Stimulated activated CD4-positive, alpha-beta T cell treated with anti-CD3 and anti-CD28 coated beads, Interleukin-12 subunit alpha, Interleukin-12 subunit beta, amount 100 ng/mL, for 48 hours (primary cell): ENCODE data around the gene ANKRD55.
A peak's percentile ranks its signal among the peaks of the same experiment; 100 is the strongest.
"Not testable (repeated sequence)": the region's sequence is repeated elsewhere in the genome, so short reads cannot be mapped to it uniquely, and the experiment has no call there.

Experiments
- DNase-seq, 3 donors: peaks; one replicate each; pipeline ENCODE4 v3.0.0-alpha.2; 2020; ENCODE audit warnings: low read depth in 2 of 3, low spot score in 1 of 3

Gene ANKRD55

DNA sequence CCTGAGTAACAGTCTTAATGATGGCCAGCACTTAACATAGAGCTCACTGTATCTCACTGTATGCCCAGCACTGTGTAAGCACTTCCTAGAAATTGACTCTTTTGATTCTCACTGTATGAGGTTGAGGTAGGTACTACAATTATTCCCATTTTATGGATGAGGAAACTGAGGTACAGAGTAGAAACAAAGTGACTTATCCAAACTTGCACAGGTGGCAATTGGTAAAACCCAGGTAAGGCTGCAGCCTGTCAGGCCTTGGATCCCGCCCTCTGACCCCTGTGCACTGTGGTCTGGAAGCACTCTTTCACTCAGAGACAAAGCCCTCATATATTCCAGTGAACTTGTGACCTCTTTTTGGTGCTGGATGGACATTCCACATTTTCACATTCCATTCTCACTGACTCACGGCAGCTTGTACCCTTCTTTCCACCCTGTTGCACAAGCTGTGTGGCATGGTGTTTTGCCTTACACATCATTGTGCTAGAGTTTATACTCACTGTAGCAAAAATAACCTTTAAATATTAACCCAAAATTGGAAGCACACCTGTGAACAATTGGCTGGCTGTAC, 21.7 kb downstream of the ANKRD55 start:
- no peak for DNase-seq

DNA sequence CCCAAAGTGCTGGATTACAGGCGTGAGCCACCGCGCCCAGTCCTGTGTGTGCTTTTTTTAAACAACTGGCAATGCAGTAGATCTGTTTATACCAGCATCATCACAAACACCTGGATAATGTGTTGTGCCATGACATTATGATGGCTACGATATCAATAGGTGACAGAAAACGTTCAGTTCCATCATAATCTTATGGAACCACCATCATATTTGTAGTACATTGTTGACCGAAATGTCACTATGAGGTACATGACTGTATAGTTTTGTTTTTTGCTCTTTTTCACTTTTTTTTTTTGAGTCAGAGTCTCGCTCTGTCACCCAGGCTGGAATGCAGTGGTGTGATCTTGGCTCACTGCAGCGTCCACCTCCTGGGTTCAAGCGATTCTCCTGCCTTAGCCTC, 24.4 kb downstream of the ANKRD55 start:
- no peak for DNase-seq

DNA sequence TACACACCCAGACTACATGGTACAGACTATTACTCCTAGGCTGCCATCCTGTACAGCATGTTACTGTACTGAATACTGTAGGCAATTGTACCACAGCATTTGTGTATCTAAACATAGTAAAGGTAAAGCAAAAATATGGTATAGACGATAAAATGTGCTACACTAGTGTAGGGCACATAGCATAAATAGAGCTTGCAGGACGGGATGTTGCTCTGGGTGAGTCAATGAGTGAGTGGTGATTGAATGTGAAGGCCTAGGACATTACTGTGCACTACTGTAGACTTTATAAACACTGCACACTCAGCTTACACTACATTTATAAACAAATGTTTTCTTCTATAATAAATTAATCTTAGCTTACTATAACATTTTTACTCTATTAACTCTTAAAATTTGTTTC, 25.6 kb downstream of the ANKRD55 start:
- DNase-seq, result no peak

DNA sequence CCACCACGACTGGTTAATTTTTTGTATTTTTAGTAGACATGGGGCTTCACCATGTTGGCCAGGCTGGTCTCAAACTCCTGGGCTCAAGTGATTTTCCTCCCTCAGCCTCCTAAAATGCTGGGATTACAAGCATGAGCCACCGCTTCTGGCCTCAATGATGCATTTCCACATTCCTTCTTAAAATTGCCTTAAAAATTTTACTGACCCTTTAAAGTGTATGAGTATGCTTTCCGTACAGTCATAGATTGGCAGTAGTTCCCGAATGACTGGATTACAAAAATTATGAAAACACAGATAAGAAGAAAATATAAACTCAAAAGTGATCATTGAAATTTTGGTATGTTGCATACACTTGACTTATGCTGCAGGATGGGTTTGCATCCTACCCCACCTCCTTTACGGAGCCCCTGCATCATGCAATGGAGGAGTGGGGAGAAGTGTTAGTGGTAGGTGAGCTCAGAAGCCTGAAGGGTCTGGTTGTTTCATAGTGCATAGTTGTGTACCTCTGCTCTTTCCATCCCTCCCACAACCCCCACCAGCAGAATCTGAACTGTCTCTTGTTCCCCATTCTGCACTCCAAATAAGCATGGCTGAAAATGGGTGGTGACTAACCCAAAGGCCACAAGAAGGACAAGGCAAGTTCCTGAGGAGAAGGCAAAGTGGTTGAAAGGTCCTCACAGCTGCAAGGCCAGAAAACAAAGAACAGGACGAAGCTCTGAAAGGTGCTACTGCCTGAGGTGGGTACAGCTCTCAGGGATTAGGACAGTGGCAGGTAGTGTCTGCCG, 26.8 kb downstream of the ANKRD55 start:
- no peak for DNase-seq

DNA sequence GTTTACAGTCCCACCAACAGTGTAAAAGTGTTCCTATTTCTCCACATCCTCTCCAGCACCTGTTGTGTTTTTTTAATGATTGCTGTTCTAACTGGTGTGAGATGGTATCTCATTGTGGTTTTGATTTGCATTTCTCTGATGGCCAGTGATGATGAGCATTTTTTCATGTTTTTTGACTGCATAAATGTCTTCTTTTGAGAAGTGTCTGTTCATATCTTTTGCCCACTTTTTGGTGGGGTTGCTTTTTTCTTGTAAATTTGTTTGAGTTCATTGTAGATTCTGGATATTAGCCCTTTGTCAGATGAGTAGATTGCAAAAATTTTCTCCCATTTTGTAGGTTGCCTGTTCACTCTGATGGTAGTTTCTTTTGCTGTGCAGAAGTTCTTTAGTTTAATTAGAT, 29.2 kb downstream of the ANKRD55 start:
- not testable (repeated sequence) for DNase-seq

DNA sequence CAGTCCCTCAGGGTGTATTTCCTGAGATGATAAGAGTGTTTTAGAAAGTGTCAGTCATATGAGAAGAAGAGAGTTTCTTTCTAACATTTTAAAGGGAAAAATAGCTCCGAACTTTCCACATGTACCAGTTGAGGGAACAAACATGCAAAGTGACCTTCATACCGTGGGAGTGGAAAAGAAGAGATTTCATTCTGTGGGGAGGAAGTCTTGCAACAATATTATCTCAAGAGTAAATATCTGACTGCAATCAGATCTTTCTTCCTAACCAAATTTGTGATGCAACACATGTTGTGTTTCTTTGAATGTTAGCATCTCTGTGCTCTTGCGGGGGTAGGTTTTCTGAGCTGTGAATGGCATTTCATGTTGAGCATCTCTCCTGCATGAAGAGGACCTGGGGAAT, 30.6 kb downstream of the ANKRD55 start:
- no peak for DNase-seq

DNA sequence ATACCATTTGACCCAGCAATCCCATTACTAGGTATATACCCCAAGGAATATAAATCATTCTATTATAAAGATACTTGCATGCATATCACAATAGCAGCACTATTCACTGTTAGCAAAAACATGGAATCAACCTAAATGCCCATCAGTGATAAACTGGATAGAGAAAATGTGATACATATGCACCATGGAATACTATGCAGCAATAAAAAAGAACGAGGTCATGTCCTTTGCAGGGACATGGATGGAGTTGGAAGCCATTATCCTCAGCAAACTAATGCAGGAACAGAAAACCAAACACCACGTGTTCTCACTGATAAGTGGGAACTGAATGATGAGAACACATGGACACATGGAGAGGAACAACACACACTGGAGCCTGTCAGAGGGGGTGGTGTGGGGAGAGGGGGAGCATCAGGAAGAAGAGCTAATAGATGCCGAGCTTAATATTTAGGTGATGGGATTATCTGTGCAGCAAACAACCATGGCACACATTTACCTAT, 31.3 kb downstream of the ANKRD55 start:
- not testable (repeated sequence) for DNase-seq

DNA sequence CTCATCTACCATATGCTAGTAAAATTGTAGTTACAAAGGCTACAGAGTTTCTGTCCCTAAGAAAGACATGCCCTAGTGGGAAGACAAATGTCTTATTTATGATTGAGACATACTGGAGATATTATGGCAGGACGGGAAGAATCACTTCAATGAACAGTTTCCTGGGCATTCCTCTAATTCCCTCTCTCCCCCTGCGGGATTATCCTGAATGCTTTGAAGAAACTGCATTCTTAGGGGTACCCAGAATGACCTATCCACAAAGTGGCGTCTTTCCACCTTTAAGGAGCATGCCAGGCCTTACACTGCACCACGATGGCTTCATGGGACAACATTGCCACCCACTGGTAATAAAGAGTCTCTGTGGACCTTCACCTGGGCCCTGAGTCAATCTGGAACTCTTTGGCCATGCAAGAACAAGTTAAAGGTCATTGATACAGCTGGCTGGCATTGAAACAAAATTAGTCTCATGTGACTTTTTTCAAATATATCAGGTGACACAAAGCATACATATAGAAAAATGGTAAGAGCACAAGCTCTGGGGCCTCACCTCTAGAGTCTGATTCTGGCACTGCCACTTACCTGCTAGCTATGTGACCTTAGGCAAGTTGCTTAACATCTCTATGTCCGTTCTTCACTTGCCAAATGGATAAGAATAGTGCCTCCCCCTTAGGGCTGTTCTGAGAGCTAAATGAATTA, 32.0 kb downstream of the ANKRD55 start:
- DNase-seq, result peak; percentile 38 to 52 (median 50)

DNA sequence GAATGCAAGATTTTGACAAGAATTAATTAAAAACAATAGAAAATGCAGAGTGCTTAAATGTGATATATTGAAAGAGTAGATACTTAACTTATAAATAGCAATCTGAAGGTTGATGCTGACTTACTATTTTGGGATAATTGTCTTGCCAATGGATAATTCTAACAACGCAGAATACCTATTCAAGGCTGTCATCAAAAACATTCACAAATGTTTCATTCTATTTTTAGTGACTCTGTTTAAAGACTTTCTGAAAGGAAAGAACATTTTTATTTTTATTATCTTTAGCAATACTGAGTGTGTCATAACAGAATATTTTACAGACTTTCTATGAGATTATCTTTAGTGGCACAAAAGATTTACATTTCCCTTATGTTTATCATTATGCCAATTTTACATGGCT, 38.1 kb downstream of the ANKRD55 start:
- DNase-seq, result no peak

DNA sequence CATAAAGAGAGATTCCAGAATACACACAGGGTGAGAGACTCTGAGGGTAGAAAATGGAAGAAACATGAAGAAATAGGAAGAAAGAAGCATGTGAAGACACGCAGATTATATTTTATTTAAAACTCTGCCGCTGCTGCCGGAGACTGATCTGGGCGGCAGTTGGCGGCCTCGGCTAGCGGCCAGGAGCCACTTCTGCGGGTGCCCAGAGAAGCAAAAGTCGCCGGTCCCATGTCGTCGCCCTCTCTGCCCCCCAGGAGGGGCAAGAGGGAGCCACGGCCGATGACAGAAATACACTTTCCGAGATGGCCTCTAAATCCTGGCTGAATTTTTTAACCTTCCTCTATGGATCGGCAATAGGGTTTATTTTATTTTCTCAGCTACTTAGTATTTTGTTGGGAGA, 40.9 kb downstream of the ANKRD55 start:
- no peak for DNase-seq

DNA sequence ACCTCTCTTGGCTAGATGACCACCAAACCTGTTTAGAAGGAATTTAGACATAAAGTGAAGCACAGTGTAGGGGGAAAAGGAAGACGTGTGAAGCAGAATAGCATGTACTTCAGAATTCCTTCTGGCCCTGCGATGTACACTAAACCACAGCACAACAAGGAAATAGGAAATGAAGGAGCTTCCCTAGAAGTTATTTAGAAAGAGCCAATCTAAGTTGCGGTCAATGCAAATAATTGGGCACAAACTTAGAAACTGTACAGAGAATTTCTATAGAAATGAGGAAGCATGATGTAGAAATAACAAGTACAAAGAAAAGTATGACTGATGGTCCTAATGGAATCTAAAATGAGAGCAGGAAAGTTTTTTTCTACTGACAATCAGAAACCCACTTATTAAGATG, 41.5 kb downstream of the ANKRD55 start:
- DNase-seq, result no peak

DNA sequence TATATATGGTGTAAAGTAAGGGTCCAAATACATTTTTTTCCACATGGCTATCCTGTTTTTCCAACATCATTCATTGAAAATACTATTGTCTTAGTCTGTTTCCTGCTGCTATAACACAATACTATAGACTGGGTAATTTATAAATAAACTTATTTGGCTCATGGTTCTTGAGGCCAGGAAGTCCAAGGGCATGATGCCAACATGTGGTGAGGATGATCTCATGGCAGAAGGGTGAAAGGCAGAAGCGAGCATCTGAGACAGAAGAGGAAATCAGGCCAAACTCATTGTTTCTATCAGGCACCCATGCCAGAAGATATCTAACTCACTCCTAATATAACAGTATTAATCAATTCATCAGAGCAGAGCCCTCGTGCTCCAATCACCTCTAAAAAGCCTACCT, 42.6 kb downstream of the ANKRD55 start:
- DNase-seq, result no peak

DNA sequence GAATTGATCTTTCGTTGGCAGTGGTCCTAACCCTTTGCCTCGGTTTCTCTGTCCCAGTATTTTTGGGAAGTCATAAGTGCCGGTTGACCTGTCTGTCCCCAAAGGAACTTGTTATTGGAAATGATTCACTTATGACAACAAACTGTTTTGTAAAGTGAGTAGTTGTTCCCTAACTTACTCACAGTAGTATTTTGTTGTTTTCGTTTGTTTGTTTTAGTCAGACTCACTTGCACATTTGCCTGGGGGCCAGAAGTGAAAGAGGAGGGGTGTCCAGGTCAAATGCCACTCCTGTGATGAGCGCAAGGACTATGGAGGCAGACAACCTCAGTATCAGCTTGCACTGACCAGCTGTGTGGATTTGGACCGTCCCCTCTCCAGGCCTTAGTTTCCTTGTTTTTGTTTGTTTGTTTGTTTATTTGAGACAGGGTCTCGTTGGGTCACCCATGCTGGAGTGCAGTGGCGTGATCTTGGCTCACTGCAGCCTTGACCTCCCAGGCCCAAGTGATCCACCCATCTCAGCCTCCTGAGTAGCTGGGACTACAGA, 47.3 kb downstream of the ANKRD55 start:
- no peak for DNase-seq

DNA sequence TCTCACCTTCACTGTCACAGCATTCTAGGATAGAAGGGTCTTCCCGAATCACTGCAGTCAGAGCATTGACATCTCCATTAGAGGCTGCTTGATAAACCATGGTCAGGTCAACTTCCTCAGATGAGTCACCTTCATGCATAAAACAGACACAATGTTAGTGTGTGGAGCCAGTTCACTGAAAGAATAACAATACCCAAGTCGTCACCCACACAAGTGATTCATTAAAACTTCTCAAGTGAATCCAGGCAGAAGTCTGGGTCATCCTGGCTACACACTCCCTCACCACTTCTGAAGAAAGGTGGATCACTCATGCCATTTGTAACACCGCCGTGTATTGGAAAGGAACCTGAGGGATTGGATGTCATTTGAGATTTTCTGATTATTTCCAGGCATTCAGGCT, 49.6 kb downstream of the ANKRD55 start:
- DNase-seq, result no peak

DNA sequence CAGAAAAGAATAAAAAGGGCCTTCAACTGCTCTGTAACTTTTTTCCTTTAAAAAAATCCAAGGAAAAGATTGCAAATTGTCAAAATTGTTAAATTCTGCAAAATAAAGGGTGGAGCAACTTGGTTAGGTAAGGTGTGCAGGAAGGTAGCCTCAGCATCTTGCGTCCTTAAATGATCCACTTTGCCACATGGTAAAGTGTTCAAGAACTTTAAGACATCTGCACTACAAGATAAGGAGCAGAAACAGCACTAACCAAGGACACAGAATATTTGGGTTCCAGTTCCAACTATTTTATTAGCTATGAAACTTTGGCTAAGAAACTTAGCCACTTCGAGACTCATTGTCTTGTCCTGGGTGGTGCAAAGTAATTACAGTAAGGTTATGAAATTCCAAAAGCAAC, 53.7 kb downstream of the ANKRD55 start:
- DNase-seq, result no peak

DNA sequence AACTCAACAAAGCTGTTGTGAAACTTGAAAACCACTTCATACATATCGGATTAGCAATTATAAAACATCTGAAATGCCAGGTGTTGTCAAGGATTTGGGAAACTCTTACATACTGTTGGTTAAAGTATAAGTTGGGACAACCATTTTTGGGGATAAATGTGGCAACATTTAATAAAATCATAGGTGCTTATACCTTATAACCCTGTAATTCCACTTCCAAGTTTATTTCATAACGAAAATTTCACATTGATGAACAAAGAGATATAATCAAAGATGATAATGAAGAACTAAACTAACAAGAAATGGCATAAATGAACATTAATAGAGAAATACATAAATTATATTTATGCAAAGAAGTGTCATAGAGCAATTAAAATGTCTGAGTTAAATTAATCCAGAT, 54.3 kb downstream of the ANKRD55 start:
- DNase-seq, result no peak

DNA sequence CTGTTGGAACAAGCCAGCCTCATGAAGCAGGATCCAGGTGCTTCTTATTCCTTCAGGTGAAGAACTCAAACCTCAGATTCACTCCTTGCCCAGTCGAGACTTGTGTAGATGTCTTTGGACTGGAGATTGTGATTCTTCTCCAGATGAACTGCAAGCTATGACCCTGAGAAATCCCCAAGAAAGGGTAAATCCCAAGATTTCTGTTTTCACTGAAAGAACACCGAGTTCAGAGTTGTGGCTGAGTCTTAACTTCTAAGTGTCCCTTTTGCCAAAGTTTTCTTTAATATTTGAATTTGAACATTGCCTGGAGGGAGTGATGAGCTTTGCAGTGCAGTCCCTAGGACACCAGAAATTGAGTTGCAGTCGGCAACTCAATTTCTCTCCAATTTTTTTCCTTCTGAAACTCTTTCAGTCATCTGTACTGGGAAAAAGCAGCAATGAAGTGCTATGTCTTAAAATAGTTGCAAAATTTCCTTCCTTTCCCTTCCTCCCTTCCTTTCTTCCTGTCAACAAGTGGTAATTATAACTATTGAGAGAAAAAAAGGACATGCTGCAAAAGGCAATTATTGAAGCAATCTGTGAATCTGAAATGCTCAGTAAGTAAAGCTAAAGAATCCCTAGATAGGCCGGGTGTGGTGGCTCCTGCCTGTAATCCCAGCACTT, 56.1 kb downstream of the ANKRD55 start:
- DNase-seq, result no peak

DNA sequence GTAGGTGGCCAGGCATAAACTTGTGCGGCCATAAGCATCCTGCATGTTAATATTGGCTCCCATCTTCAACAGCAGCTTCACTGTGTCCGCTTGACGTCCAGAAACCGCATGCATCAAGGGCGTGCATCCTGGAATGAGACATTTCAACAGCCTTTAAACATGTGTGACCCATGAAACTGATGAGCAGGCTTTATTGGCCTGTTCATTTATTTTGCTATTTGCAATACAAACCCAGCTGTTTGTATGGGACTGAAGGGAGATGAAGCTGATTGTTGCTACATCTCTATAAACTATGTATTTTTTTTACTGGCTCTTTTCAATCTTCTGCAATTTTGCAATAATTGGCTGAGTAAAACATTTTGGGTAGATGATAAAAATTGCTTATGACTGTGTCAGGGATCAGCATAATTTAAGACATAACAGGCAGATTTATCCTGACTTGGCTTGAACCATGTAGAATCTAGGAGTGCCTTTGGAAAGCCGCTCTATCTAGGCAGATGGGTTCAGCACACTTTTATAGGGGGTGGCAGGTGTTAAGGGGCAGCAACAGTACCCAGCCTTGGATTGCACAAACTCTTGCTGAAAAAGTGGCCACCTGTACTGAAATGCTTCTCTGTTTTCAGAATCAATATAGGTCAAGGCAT, 56.9 kb downstream of the ANKRD55 start:
- no peak for DNase-seq

DNA sequence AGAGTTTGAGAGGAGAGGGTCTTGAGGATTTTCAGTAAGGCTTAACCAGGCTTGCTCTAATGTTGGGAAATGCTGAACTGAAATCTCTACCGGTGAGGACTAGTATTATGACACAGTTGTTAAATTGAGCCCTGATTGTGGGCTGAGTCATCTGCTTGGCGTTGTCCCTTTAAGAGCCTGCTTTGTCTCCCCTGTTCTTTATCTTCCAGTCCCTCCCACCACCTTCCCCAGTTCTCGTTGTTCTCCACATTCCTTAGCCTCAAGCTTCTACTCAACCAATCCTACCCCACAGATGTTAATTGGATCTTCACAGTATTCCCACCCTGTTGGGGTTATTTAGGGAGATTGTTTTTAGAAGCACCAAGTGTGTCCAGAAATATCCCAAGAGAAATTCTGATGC, 57.6 kb downstream of the ANKRD55 start:
- no peak for DNase-seq

DNA sequence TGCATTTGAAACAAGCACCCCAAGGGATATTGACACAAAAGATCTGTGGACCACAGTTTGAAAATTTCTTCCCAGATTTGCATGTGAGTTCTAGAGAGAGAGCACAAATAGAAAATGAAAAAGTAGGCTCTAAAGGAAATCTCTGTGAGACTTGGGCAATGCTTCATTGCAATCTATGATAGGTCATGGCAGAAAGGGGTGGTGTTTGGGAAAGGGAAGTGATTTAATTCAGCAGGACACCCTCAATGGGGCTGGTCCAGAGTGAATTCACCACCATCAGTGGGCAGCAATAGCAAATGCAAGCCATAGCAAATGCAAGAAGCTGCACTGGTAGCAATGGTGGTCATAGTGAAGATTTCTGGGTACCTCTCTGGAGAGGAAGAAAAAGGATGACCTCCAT, 58.1 kb downstream of the ANKRD55 start:
- DNase-seq, result no peak

DNA sequence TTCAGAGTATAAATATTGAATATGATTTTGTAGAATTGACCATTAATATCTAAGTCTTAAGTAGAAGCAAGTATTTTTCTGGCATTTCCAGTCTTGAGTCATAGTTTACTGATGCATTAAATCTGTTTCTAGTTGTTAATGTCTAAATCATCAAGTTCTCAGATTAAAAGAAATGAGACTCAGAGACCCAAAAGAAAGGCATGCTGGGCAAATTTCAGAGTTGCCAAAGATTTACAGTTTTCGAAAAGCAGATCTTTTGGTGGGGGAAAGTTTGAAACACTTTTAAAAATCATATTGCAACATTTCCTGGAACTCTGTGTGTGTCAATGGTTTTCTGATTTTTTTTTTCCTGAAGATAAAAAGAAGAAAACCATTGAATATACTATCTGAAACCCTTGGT, 60.9 kb downstream of the ANKRD55 start:
- no peak for DNase-seq
